ENCODE measurements around the gene PKNOX2.

The PKNOX2 gene

DNA sequence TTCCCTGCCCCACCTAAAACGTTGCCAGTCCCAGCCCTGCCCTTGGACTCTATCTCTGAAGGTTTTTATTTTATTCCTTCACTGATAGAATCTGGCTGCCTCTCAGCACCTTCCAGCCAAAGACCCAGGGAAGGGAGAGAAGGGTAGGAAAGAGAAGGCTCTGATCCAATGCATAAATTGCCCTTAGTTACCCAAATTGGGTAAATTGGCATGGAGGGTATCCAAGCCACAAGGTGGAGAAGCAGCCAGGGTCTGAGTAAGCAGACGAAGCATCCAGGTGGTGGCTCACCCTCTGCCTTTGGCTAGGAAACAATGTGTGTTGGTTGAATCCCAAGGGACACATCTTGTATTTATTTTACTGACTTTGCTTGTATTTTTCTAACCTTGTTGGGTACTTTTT is 242.5 kb downstream of the PKNOX2 start:
- Histone ChIP-seq H3K36me3 (no peaks in the 10 kb centered on the region), H3K27ac (no peak overlapping the region), H3K9me3 (no peaks in the 10 kb centered on the region), H3K4me1 (ENCODE audit: control insufficient read depth in 1 of 2, insufficient read depth in 1 of 2, low read depth in 1 of 2, low read length in 1 of 2) (no peaks in the 10 kb centered on the region), H3K27me3 (peaks cover 85% of the 10 kb centered on the region), H3K4me3 (ENCODE audit: low read depth in 1 of 2, low read length in 1 of 2) (no peak overlapping the region)
- TF ChIP-seq, protein P1, sequence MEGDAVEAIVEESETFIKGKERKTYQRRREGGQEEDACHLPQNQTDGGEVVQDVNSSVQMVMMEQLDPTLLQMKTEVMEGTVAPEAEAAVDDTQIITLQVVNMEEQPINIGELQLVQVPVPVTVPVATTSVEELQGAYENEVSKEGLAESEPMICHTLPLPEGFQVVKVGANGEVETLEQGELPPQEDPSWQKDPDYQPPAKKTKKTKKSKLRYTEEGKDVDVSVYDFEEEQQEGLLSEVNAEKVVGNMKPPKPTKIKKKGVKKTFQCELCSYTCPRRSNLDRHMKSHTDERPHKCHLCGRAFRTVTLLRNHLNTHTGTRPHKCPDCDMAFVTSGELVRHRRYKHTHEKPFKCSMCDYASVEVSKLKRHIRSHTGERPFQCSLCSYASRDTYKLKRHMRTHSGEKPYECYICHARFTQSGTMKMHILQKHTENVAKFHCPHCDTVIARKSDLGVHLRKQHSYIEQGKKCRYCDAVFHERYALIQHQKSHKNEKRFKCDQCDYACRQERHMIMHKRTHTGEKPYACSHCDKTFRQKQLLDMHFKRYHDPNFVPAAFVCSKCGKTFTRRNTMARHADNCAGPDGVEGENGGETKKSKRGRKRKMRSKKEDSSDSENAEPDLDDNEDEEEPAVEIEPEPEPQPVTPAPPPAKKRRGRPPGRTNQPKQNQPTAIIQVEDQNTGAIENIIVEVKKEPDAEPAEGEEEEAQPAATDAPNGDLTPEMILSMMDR (IDR thresholded peaks at IDR 0.05) = no peak

GRCh38 chr11:125408311-125408711 is 243.8 kb downstream of the PKNOX2 start:
- peaks cover 73% of the 10 kb centered on the region for H3K27me3 ChIP-seq
- H3K36me3 ChIP-seq = no peaks in the 10 kb centered on the region
- H3K4me3 ChIP-seq (ENCODE audit: low read depth in 1 of 2, low read length in 1 of 2) = no peak overlapping the region
- no peaks in the 10 kb centered on the region for H3K9me3 ChIP-seq
- TF ChIP-seq, protein P1 (IDR thresholded peaks at IDR 0.05) = no peak
- H3K27ac ChIP-seq = no peak overlapping the region
- no peaks in the 10 kb centered on the region for H3K4me1 ChIP-seq (ENCODE audit: control insufficient read depth in 1 of 2, insufficient read depth in 1 of 2, low read depth in 1 of 2, low read length in 1 of 2)

- H3K27me3 ChIP-seq = peaks cover 56% of the 10 kb centered on the region
- H3K27ac ChIP-seq = no peak overlapping the region
- TF ChIP-seq, protein P1 (IDR thresholded peaks at IDR 0.05) = no peak
- no peaks in the 10 kb centered on the region for H3K4me1 ChIP-seq (ENCODE audit: control insufficient read depth in 1 of 2, insufficient read depth in 1 of 2, low read depth in 1 of 2, low read length in 1 of 2)
- H3K36me3 ChIP-seq = no peaks in the 10 kb centered on the region
- no peaks in the 10 kb centered on the region for H3K9me3 ChIP-seq
- no peak overlapping the region for H3K4me3 ChIP-seq (ENCODE audit: low read depth in 1 of 2, low read length in 1 of 2)
Observed at GRCh38 chr11:125410091-125410490, 245.5 kb downstream of the PKNOX2 start.

DNA sequence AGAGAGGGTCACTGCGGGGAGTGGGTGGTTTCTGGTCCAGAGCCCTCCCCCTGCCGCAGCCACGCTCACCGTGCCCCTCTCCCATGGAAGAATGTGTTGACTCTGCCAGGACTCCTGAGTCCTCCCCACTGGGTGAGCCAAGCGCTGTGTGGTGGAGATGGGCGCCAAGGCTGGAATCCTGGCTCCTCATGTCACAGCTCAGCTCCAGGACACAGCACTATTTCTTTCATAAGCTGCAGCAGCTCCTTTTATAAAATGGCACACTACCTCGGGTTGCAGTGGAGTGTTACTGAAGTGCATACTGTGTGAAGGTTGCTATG is 247.6 kb downstream of the PKNOX2 start:
- Histone ChIP-seq H3K27ac (no peak overlapping the region), H3K27me3 (peaks cover 37% of the 10 kb centered on the region), H3K4me1 (ENCODE audit: control insufficient read depth in 1 of 2, insufficient read depth in 1 of 2, low read depth in 1 of 2, low read length in 1 of 2) (no peaks in the 10 kb centered on the region), H3K36me3 (no peaks in the 10 kb centered on the region), H3K4me3 (ENCODE audit: low read depth in 1 of 2, low read length in 1 of 2) (no peak overlapping the region), H3K9me3 (no peaks in the 10 kb centered on the region)
- TF ChIP-seq, protein P1 (IDR thresholded peaks at IDR 0.05) = no peak

DNA sequence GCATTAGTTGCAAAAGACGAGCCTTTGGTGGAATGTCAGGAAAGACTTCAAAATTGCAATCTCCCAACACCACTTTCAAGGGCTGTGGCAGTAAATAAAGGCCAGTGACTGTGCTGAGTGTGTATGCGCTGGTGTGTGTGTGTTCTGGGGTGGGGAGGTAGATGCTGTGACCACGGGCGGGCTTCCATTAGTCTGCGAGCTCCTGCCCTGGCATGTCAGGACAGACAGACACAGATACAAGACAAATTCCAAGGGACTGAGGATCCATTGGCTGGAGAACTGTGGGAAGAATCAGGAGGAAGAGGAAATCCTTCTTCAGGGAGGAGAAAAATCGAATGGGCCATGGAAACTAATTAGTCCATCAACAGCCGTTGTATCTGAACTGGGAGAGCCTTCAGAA is 248.0 kb downstream of the PKNOX2 start:
- H3K27me3 ChIP-seq = peaks cover 33% of the 10 kb centered on the region
- H3K4me3 ChIP-seq (ENCODE audit: low read depth in 1 of 2, low read length in 1 of 2) = no peak overlapping the region
- TF ChIP-seq, protein P1 (IDR thresholded peaks at IDR 0.05) = no peak
- no peaks in the 10 kb centered on the region for H3K9me3 ChIP-seq
- H3K36me3 ChIP-seq = no peaks in the 10 kb centered on the region
- no peak overlapping the region for H3K27ac ChIP-seq
- no peaks in the 10 kb centered on the region for H3K4me1 ChIP-seq (ENCODE audit: control insufficient read depth in 1 of 2, insufficient read depth in 1 of 2, low read depth in 1 of 2, low read length in 1 of 2)

DNA sequence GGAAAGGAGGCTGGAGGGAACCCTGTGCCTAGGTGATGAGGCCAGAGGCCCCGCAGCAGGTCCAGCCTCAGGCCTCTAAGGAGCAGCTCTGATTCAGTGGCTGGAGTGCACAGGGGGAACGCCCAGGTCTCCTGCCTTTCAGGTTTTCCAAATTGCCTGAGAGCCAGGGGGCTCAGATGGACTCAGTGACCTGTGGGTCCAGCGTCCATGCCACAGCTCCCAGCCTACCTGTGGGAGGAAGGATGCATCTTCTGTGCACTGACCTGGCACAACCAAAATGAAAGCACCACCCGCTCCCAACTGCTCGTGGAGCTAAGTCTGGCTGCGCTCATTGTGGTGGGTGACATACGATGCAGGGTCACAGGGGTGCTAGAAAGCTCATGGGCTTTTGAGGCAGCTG is 248.7 kb downstream of the PKNOX2 start:
- Histone ChIP-seq H3K4me1 (ENCODE audit: control insufficient read depth in 1 of 2, insufficient read depth in 1 of 2, low read depth in 1 of 2, low read length in 1 of 2) (no peaks in the 10 kb centered on the region), H3K36me3 (no peaks in the 10 kb centered on the region)
- TF ChIP-seq, protein P1 (IDR thresholded peaks at IDR 0.05) = no peak

More for the DNA sequence above, 248.7 kb downstream of the PKNOX2 start:
- Histone ChIP-seq H3K27ac (no peak overlapping the region), H3K9me3 (no peaks in the 10 kb centered on the region), H3K4me3 (ENCODE audit: low read depth in 1 of 2, low read length in 1 of 2) (no peak overlapping the region), H3K27me3 (peaks cover 26% of the 10 kb centered on the region)
